Activated CD8-positive, alpha-beta memory T cell treated with anti-CD3 and anti-CD28 coated beads, Interleukin-2, amount 50 U/mL, for 24 hours (primary cell): Measurements from ENCODE around the gene RPS2.
"Not testable (repeated sequence)": the region's sequence is repeated elsewhere in the genome, so short reads cannot be mapped to it uniquely, and the experiment has no call there.

Experiments used
- DNase-seq: peaks from one replicate; pipeline ENCODE4 v3.0.0-alpha.2; 2020; ENCODE audit errors: extremely low read depth

The RPS2 gene

DNA sequence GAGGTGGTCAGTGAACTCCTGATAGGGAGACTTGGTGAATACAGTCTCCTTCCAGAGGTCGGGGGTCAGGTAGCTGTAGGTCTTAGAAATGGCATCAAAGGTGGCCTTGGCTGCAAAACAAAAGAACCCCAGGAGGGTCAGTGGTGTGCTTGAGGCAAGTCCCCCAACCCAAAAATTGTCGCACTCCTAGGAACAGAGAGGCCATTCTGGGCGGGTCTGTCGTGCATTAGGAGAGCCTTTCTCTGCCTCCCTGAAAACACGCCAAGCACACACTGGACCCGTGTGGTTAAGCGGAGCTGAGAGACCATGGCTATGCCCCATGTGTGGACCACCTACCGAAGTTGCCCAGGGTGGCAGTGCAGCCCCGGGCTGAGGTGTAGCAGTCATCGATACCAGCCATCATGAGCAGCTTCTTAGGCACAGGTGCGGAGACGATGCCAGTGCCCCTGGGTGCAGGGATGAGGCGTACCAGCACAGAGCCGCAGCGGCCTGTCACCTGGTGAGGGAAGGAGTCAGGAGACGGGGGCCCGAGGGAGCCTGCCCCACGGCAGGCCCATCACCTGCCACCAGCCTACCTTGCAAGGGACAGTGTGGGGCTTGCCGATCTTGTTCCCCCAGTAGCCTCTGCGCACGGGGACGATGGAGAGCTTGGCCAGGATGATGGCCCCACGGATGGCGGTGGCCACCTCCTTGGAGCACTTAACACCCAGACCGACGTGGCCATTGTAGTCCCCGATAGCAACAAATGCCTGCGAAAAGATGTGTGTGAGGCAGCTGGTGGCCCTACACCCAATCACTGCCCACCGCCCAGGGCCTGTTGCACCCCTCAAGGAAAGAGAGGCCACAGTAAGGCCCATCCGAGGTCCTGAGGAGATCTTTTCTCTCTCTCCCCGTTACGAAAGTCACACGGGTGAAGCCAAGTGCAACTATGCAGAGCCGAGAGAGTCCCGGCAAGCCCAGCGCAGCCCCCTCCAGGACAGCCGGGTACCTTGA, 2.2 kb downstream of the RPS2 start:
- not testable (repeated sequence) for DNase-seq

DNA sequence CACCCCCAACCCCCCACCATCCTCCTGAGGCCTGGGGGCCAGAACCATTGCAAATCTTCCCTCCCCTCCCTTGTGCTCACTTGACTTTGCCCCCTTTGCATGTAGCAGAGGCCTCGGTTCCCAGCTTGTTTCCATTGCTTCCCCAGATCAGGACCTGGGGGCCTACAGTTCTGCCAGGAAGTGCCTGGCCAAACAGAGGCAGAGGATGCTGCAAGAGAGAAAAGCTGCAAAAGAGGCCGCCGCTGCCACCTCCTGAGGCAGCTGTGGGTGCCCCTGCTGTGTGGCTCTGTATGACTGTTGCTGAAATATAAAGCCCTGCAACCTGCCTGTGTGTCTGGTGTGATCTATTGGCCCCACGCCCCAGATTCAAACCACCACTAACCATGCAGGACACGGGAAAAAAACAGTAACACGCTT, 3.0 kb downstream of the RPS2 start:
- no peak for DNase-seq

DNA sequence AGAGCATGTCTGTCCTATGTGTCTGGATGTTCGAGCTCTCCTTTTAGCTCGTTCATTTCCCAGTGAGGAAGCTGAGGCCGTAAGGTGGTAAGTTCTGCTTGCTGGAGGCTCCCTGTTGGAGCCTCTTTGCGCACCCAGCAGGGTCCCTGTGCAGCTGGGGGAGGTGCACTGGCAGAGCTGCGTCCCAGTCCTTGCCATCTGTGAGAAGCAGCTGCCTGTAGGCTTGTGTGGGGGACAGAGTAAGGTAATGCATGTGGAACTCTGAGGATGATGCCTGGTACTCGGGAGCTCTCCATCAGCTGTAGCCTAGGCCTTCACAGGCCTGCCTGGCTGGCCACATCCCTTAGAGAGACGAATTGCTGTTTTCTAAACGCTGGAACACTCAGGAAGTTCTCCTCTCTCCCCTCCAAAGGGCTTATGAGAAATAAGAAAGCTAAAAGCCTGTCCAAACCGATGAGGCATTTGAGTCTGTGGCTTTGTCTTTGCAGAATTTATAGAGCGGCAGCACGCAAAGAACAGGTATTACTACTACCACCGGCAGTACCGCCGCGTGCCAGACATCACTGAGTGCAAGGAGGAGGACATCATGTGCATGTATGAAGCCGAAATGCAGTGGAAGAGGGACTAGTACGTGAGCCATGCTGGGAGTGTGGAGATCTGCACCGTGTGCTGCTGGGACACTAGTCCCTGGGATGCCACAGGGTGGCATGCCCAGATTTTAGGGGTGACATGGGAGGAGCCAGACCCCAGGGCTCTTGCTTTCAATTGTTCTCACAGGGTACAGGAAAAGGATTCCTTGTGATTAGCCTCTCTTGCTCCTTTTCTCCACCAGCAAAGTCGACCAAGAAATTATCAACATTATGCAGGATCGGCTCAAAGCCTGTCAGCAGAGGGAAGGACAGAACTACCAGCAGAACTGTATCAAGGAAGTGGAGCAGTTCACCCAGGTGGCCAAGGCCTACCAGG, 3.7 kb downstream of the RPS2 start:
- DNase-seq: no peak

DNA sequence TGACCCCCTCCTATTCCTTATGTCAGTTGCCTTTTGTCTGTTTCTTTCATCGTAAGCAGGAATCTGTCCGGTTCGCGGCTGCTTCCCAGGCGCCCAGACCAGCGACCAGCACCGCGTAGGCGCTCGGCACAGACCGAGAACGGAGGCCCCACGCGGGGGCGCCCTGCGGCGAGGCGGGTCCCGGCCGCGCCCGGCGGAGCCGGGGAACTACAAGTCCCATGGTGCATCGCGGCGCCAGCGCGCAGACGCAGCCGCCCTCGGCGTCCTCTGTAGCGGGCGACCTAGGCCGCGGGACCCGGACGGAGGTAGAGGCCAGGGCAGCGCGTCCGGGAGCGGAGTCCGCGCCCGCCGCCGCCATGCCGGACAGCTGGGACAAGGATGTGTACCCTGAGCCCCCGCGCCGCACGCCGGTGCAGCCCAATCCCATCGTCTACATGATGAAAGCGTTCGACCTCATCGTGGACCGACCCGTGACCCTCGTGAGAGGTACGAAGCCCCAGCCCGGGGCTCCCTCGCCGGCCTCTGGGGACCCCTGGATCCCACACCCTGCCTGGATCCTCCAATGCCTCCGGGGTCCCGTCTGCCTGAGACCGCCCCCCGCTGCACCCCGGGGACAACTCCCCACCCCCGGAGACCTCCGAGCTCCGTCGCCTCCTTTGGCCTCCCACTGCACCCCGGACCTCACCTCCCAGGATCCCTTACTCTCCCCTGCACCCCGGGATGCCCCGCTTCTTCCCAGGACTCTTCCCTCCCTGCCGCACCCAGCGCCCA, 5.2 kb downstream of the RPS2 start, which contains the start of gene NDUFB10:
NDUFB10 (plus strand) TSS at position 270 of the 771 bp plus-strand sequence; CDS start at position 357, 87 bp downstream.
- DNase-seq: peak; percentile 61

DNA sequence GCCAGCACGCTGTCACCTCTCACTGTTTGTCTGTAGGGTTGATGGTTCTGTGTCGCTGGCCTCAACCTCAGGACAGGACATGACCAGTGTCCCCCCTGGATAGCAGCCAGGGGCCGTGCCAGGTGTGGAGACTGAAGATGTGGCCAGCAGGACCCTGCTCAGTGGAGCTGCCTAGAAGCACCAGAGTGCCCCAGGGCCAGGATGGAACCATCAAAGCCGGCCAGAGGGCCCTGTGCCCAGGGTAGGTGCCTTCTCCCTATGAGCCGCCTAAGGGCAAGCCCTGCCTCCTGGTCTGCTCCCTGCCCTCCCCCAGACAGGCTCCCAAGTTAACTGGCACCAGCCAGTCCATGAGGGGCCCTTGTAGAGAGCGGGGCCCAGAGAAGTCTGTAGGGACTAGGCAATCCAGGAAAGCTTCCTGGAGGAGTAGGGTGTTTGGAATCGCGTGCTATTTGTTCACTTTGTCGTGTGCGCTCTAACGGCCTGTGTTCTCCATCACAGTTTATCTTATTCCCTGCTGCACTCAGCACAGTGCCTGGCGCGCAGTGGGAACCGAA, 5.8 kb downstream of the RPS2 start:
- no peak for DNase-seq

DNA sequence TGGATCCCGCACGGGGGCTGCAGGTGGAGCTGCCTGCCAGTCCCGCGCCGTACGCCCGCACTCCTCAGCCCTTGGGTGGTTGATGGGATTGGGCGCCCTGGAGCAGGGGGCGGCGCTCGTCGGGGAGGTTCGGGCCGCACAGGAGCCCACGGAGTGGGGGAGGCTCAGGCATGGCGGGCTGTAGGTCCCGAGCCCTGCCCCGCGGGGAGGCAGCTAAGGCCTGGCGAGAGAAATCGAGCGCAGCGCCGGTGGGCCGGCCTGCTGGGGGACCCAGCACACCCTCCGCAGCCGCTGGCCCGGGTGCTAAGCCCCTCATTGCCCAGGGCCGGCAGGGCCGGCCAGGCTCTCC, 6.5 kb downstream of the RPS2 start:
- DNase-seq: not testable (repeated sequence)

DNA sequence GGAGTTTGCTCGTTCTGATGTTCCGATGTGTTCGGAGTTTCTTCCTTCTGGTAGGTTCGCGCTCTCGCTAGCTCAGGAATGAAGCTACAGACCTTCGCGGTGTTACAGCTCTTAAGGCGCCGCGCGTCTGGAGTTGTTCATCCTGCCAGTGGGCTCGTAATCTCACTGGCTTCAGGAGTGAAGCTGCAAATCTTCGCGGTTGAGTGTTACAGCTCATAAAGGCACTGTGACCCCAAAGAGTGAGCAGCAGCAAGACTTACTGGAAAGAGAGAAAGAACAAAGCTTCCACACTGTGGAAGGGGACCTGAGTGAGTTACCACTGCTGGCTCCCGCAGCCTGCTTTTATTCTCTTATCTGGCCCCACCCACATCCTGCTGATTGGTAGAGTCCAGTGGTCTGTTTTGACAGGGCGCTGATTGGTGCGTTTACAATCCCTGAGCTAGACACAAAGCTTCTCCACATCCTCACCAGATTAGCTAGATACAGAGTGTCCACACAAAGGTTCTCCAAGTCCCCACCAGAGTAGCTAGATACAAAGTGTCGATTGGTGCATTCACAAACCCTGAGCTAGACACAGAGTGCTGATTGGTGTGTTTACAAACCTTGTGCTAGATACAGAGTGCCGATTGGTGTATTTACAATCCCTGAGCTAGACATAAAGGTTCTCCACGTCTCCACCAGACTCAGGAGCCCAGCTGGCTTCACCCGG, 7.0 kb downstream of the RPS2 start:
- not testable (repeated sequence) for DNase-seq

DNA sequence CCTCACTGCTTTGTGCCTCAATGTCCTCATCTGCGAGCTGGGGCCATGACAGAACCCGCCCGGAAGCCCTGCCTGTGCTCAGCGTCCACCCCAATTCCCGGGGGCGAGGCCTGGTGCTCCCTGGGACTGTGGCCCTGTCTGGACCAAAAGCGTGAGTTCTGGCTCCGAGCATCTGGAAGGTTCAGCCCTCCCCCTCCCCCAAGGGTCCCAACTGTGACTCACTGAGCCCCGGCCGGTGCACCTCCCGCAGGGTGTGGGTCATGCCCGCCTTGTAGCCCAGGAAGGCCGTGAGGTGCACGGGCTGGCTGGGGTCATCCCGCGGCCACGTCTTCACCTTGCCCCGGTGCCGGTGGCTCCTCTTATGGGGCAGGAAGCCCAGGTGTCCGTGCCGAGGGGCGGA, 10.9 kb downstream of the RPS2 start:
- DNase-seq: no peak

DNA sequence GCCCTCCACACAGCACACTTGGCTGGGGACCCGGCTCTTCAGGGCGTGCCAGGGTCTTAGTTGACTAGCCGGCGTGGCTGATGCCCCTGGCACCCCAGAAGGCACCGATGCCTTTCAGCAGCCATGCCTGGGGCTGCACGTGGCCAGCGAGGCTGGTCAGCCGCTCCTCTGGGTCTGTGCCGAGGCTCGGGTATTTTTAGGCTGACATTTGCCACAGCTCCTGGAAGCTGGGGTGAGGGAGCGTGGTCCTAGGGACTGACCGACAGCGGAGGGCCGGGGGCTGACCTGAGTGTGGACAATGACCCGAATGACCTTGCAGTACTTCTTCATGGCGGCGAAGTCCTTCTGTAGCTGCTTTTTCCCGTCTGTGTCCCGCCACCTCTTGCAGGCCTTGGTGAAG, 14.1 kb downstream of the RPS2 start:
- no peak for DNase-seq

DNA sequence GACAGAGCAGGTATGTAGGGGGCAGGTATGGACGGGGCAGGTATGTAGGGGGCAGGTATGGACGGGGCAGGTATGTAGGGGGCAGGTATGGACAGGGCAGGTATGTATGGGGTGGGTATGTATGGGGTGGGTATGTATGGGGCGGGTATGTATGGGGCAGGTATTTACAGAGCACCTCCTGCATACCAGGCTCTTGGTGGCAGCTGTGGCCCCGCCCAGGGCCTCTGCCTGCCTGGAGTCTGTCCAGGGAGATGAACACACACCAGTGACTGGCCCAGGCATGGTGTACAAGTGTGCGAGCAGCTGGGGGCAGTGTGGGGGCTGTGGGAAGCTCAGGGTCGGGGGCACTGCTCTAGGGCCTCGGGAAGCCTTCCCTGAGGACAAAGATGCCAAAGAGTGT, 14.6 kb downstream of the RPS2 start:
- DNase-seq: no peak

DNA sequence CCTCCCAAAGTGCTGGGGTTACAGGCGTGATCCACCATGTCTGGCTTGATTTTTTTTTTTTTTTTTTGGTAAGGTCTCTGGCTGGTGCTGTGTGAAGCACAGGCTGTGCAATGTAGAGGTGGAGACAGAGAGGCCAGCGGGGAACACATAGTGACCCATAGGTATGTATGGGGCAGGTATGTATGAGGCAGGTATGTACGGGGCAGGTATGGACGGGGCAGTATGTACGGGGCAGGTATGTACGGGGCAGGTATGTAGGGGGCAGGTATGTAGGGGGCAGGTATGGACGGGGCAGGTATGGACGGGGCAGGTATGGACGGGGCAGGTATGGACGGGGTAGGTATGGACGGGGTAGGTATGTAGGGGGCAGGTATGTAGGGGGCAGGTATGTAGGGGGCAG, 15.1 kb downstream of the RPS2 start:
- no peak for DNase-seq

DNA sequence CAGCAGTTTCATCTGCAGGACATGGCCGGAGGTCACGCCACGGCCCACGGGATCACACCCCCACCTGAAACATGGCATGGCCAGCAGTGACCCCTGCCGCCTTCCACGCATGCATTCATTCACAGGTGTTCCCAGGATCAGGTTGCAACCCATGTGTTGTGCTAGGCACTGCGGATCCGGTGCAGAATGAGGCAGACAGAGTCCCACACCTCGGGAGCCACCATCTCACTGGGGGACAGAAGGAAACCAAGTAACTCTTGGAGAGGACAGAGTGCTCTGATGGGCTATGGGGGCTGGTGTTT, 17.3 kb downstream of the RPS2 start:
- DNase-seq: no peak

DNA sequence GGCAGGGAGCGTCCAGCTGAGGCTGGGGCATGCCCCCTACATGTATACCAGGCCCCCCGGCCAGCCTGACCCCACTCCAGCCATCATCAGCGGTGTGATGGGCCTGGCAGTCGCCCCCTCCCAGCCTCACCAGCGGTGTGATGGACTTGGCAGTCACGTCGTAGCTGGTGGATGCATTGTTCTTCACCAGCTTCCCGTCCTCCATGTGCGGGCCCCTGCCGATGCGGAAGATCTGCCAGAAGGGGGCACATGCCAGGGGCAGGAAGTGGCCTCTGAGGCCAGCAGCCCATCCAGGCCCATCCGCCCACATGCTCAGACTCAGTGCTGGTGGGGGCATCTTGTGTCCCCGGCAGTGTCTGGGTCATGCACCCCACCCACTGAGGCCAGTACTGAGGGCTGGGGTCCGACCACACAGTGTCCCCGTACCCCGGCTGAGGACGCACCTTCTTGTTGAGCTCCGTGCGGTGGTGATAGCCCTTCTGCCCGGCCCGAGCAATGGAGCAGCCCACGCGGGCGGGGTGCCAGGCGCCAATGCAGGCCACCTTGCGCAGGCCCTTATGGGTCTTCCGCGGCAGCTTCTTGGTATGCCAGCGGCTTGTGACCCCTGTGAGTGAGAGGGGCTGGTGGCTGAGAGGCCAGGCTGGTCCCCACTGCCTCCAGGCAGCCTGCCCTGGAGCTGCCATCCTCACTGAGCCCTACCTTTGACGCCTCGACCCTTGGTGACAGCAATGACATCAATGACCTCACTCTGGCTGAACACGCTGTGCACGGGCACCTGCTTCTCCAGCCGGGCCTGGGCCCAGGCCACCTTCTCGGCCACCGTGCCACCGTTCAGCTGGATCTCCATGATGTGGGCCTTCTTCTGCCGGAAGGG, 17.9 kb downstream of the RPS2 start:
- DNase-seq: no peak

DNA sequence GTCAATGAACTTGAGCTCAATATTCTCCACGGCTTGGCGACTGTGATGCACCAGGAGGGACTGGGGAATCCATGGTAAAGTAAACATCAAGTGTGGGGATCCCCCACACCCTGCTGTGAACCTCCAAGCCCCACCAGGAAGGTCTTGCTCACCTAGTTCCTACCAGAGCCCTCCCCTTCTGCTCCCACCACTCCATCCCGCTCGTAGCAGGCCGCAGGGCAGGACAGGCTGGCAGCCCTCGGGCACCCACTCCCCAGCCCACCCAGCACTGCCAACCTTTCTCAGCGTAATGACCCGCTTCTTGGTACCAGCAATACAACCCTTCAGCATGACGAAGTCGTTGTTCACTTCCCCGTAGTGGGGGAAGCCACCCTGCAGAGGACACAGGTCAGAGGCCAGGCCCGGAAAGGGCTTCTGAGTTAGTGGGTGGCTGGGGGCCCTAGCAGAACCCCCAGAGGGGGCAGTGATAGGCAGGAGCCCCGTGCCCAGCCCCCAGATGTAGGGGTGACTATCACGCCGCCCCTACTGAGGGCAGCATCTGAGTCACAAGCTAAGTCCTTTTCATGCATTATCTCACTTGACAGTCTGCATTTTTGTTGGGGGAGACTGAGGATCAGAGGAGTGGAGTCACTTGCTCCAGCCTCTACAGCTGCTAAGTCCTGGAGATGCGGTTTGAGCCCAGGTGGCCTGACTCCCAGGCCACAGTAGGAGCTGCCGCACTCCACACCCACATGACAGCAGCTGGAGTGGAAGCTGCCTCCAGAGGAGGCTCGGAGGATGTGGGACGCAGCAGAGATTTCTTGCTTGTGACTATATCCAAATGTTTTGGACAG, 18.9 kb downstream of the RPS2 start:
- DNase-seq: no peak

DNA sequence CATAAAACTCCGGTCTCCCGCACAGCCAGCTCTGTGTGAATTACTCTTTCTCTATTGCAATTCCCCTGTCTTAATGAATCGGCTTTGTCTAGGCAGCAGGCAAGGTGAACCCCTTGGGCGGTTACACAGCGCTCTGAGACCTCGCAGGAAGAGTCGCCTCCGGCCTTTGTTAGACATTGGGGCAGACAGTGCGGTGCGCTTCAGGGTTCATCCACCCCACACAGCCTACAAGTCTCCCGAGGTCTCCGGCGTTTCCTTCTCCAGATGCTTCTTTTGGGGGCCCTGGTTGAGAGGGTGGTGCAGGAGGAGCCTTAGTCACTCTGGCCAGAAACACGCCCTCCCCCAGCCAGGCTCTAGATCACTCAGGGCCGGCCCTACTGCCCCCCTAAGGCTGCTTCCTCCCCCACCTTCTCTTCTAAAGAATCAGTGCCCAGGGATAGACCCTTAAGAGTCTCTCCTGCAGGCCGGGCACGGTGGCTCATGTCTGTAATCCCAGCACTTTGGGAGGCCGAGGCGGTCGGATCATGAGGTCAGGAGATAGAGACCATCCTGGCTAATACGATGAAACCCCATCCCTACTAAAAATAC, 19.9 kb downstream of the RPS2 start:
- DNase-seq: no peak

DNA sequence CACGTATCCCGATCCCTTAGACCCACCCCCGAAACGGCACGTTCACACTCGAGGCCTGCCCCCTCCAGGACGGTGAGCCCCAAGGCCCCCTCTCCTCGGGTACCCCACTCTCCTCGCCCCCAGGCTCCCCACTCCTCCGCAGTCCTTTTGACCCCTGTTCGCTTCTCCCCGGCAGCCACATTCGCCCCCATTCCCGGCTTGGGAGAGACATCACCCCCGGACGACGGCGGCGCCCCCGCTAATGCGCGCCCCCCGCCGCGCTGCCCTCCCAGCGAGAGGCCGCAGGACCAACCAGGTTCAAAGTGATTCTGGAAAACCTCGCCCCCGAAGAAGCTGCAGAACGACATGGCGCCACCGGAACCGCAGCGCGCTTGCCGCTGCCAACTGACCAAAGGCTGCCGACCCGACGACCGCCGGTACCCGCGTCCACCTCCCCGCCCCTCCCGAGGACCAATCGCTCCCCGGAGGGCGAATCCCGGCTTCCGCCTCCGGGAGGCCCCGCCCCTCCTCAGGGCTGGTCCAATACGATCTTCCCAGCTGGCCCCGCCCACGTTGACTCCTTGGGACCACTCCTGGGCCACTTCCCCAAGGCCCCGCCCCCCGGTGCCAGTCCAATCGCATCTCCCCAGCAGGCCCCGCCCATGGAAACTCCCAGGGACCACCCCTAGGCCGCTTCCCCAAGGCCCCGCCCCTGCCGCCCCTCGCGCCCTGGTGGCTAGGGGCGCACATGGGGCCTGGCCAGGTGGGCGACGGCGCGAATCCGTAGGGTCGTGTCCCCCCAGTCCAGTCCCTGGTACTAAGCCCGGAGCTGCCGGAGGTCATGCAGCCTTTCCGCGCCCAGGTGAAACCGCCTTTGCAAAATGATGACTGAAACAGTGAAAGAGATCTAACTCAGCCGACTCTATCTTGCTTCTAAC, 21.6 kb downstream of the RPS2 start, which contains the start of gene MSRB1:
MSRB1 (minus strand) TSS at position 390 of the 917 bp plus-strand sequence; CDS start at position 347, 43 bp downstream.
- peak; percentile 99 for DNase-seq
